NCI-H526 (cell line): ENCODE measurements around the gene GINS1.

Experiments used
- DNase-seq, 2 experiments: peaks; one replicate each; lab custom pipeline; 2025; lab: John Stamatoyannopoulos, UW

GINS1 gene

GRCh38 chr20:25407311-25408169 lies at the start of gene GINS1:
Gene GINS1, plus strand, starts transcription at chr20:25407673. Its CDS starts 148 bp downstream, at chr20:25407821.
- DNase-seq: peak; percentile 94 to 98

GRCh38 chr20:25360631-25361286 lies 46.7 kb upstream of the GINS1 start:
- no peak for DNase-seq

GRCh38 chr20:25361287-25361683 lies 46.2 kb upstream of the GINS1 start:
- DNase-seq: no peak

- DNase-seq: no peak
These were observed 43.2 kb upstream of the GINS1 start for GRCh38 chr20:25364180-25364788.

GRCh38 chr20:25364879-25365699 lies 42.4 kb upstream of the GINS1 start:
- no peak for DNase-seq

- DNase-seq: no peak
These were observed 38.9 kb upstream of the GINS1 start for GRCh38 chr20:25368526-25368925.

- DNase-seq: no peak
These were observed 38.5 kb upstream of the GINS1 start for GRCh38 chr20:25368976-25369375.

GRCh38 chr20:25369529-25369928 lies 37.9 kb upstream of the GINS1 start:
- no peak for DNase-seq

GRCh38 chr20:25369971-25370370 lies 37.5 kb upstream of the GINS1 start:
- DNase-seq: no peak

- DNase-seq: no peak
These were observed 34.7 kb upstream of the GINS1 start for GRCh38 chr20:25372584-25373336.

- DNase-seq: no peak
These were observed 32.6 kb upstream of the GINS1 start for GRCh38 chr20:25374842-25375241.

- no peak for DNase-seq
These were observed 31.2 kb upstream of the GINS1 start for GRCh38 chr20:25376236-25376635.

GRCh38 chr20:25376886-25377285 lies 30.6 kb upstream of the GINS1 start:
- DNase-seq: no peak

GRCh38 chr20:25378189-25378883 lies 29.1 kb upstream of the GINS1 start:
- DNase-seq: no peak

GRCh38 chr20:25378884-25379733 lies 28.4 kb upstream of the GINS1 start:
- DNase-seq: no peak

- DNase-seq: no peak
These were observed 26.4 kb upstream of the GINS1 start for GRCh38 chr20:25380945-25381614.

GRCh38 chr20:25382704-25383370 lies 24.6 kb upstream of the GINS1 start:
- DNase-seq: no peak

GRCh38 chr20:25389401-25389857 lies 18.0 kb upstream of the GINS1 start:
- peak; percentile 40 to 43 for DNase-seq
